HG03060 (cell line): ENCODE measurements around the gene CRBN.

Experiments
- ATAC-seq: cut with Tn5 transposase; IDR thresholded peaks from one replicate; pipeline ENCODE4 v1.9.1; 2021; ENCODE audit warnings: low read depth, moderate number of reproducible peaks; ENCODE audit not compliant: unreplicated experiment

Gene CRBN

DNA sequence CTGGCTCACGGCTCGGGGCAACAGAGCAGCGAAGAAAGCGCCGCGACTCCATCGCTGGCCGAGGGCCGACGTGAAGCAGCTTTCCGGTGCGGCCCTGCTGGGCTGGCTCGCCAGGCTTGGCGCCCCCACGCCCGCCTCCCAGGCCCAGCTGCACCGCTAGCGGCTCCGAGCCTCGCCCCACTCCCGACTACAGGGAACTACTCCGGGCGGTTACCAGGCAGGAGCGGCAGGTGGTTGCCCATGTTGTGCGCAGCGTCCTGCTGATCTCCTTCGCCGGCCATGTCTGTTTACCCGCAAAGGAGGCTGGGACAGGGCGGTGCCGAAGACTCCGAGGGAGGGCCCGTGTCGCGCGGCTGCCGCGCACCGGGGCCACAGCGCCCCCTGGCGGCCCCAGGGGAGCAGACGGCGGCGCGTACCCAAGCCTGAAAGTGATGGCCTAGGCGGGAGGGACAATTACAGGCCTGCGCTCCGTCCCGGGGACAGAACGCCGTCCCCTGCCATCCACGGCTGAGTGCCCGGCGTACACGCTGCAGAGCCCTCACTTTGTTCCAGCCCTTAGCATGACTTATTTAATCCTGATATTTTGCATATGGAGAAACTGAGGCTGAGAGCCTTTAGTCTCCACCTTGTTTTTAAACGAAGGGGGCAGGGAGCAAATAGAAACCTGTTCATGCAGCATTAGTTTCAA is at the start of gene CRBN:
CRBN (minus strand) TSS at position 285 of the 688 bp plus-strand sequence; CDS start at position 281, 4 bp downstream.
- ATAC-seq, result peak; percentile 95

DNA sequence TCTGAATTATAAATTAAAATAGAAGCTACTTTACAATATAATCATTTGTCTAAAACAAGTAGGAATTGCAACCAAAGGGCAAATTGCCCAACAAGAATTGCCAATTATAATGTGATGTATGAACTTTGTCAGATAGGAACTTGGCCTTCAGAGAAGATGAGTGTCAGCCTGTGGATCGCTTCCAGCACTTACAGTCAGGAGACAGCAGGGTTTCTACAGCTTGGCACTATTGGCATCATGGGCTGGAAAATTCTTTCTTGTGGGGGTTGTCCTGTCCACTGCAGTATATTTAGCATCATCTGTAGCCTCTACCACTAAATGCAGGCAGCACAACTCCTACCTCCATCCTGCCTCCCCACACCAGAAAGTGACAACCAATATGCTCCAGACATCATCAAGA is 48.1 kb upstream of the CRBN start:
- no peak for ATAC-seq

DNA sequence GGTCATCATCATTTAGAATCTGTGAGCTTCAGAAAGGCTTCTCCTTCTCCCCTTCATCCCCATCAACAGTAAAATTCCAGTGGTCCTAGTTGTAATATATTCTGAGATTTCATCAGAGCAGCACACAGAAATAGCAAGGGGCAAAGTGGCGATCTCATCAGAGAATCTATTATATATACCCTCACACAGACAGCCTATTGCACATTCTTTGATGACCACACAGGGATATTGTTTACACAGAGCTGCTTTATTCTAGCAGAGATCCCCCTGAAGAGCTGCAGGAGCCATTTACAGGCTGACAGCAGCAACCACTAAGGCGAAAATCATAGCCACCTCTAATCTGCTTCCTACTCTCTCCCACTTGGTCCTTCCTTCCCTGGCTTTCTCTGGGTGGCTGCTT is 42.0 kb upstream of the CRBN start:
- no peak for ATAC-seq

DNA sequence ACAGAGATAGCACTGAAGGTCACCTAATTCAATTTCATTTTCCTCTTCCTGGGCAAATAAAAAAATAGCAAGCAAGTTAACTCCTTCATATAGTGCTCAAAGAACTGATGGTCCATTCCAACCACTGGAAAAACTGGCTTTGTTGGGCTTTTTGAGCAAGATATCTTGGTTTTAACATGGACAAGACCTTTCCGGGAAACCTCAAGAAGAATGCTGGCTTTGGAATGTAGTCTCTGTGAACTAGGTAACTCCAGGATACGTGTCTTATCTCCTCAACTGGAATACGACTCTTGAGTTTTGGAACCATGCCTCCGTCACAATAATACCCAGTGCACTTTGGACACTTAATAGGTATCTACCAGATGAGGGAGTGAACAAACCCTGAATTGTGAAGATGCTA is 36.9 kb upstream of the CRBN start:
- no peak for ATAC-seq

DNA sequence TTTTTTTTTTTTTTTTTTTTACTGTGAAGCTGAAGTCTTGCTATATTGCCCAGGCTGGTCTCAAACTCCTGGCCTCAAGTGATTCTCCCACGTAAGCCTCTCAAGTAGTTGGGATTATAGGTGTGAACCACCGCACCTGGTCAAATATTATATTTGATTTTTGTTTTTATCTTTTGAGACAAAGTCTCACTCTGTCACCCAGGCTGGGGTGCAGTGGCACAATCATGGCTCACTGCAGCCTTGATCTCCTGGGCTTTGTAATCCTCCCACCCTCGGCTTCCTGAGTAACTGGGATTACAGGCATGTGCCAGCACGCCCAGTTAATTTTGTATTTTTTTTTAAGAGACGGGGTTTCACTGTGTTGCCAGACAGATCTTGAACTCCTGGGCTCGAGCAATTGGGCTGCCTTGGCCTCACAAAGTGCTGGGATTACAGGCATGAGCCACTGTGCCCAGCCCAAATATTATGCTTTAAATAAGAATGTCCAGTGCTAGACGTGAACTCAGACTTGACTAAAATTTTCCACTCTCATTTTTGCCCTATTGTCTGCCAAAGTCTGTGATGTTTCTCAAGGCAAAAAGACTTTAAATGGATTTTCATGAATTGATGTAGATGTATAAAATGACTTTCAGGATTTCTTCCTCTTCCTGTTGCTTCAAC is 33.4 kb upstream of the CRBN start:
- ATAC-seq, result no peak

DNA sequence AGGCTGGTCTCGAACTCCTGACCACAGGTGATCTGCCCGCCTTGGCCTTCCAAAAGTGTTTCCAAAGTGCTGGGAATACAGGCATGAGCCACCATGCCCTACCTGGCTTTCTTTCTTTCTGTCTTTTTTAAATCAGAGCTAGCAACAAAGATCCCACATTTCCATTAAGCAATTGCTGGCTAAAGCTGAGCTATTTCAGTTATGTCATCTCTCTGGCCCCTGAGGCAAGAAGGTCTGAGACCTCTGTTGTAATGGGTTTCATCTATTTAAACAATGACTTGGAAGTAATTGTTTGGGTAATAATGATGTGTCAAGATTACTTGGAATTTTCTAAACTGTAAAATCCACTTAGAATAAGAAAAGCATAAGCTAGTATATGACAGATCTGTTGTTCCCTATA is 30.2 kb upstream of the CRBN start:
- ATAC-seq, result no peak

DNA sequence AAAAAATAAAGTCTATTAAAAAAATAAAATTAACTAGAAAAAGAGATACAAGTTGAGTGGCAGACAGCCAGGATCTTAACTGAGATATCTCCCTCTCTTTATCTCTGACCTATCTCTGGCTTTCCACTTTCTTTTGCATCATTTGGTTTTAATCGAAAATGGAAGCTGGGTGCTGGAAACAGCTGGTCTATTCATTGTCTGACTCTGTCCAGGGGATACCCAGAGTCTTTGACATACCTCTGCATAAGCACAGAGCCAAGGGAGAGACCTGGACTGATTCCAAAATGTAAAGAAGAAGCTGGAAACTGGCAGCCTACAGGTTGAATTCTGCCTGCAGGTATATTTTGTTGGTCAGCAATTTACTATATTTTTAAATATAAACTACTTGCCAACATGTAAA is 29.6 kb upstream of the CRBN start:
- no peak for ATAC-seq

DNA sequence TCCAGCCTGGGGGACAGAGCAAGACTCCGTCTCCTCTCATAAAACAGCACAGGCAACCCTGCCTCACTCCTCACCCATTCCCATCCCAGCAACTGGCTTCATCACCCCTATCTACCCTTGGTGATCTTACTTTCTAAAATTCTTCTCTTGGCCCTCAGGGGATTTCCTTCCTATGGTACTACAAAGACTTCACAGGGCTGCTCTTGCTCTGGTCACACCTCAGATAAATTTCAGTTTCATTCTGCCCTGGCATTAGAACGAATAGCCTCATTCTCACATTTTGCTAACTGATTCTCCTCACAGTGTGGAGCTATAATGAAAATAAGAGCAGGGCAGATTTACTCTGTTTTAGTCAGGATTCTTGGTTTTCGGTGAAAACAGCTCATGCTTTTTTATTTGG is 22.1 kb upstream of the CRBN start:
- peak; percentile 91 for ATAC-seq

DNA sequence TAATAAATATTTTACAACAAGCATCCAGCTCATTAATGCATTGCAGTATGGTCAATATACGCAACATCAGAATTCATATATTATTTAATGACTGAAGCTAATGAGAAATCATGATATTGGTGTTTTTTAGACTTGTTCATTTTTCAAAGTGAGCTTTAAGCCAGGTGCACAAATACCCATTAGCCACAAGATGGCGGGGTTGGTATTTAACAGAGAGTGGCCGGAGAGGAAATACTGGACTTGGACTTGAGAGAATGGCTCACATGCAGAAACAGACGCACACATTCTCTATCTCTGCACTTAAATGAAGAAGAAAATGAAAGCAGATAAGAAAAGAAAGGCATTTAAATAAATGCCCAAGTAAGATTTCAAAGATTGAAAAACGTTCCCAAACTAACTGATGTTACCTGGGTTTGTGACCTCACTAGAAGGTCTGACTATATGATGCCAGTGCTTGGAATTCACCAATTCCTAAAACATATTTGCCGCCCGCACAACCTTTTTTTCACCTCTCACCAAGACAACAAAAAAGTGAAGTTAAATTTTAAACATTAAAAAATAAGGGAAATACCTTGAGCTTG is 21.2 kb upstream of the CRBN start:
- ATAC-seq, result peak; percentile 42

DNA sequence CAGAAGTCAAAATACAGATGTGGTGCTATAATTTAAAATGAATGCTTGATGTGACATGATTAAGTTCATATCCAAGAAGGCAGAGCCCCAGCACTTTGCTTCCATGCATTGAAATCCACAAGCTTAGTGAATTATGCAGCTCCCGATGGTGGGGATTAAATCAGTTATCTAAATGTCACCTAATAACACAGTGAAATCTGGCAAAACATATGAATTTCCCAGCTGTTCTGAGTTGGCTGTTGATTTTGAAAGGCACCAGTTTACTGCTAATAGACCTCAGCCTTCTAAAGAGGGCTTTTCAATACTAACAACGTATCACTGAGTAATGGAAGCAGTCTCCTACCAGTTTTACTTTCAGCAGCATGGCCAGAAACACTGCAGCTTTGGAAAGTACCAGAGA is 19.8 kb upstream of the CRBN start:
- no peak for ATAC-seq

DNA sequence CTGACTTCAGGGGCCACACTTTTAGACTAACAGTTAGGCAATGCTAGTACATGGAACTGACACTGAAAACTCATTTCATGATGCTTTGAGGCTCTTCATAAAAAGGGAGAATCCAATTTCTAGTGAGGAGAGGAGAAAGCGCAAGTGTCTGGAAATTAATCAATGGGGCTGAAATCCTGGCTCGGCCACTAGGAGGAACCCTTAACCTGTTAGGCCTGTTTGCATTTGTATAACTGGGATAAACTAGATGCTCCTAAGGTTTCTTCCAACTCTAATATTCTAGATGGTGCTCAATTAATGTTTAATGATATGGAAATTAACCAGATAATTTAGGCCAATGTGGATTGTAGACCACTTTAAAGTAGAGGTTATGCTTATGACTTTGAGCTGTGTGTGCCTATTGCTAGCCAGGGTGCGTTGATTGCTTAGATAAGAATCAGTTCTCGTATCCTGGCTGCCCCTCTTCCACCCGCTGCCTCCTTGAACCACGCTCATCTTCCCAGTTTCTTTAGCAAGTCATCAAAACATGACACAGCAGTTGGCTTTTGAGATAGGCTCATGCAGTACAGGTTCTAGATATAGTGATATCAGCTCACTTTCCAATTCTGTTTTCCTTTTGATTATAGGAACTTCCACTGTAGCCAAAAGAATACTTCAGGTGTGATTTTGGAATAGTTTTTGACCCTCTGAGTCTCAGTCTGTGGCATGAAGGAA is 16.8 kb upstream of the CRBN start:
- no peak for ATAC-seq

DNA sequence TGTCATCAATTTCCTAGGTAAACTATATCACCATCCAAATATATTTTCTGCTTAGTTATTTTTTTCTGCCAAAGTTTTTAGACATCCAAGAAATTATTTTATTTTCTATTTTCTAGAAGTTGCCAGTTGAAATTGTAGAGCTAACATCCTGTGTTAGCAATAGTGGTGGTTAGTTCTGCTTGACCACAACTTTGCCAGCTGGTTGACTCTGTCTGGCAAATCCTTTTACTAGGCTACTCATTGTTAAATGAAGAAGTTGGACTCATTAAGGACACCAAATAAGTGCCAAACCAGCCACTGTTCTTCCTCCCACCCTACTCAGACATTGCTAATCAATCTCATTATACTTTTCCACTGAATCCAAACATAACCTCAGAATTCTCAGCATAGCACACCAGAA is 15.4 kb upstream of the CRBN start:
- ATAC-seq, result no peak

DNA sequence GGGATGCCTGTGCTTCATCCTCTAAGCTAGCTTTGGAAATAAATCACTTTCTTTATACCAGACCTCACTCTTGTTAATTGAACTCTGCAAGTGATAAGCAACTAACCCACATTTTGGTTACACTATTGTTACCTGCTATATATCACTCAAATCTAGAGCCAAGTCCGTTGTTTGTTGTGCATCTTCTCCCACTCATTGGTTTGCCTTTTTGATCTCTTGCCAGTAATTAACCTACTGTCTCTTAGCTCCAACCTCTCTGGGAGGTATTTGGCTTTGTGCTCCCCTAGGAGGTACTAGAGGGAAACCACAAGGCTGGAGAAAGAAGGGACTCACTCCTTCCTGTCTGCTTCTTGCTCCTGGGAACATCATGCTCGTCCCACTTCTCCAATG is 12.8 kb upstream of the CRBN start:
- no peak for ATAC-seq

DNA sequence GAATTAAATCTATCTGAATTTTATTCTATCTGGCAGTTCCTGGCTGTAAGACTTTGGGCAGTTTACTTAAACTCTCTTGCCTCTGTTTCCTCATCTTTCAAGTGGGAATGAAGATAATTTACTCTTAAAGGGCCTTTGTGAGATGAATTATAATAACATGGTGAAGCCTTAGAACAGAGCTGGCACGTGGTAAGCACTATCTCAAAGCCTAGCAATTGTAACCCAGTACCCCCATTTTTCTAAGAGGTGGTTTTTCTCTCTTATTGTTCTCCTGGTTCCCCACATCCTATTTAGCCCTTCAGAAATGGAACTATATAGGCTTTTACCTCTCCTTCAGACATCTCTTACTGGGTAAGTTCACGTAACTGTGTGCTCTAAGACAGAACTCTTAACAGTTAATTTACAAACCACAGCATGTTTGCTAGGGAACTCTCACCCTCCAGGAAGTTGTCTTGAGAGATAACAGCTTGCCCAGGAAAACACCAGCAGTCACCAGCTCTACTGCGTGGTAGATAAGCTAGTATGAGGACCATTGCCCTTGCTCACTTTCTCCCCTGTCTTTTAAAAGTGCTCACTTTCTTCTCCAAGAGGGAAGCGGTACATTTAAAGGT is 12.3 kb upstream of the CRBN start:
- no peak for ATAC-seq

DNA sequence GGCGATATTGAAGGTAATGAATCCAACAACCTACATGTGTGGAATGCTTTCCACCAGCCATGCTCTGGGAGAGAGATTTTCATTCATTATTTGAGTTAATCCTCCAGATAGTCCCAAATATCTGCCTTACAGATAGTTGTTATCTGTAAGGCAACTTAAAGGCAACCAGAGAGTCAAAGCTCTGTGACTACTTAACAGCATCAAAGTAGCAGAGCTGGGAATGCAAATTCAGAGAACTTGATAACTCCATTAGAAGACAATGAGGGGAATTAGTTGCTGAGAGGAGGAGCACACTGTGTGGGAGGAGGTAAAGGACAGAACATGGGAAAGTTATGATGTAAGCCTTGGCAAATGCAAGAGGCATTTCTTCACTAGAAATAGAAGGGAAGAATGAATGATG is 10.5 kb upstream of the CRBN start:
- no peak for ATAC-seq

DNA sequence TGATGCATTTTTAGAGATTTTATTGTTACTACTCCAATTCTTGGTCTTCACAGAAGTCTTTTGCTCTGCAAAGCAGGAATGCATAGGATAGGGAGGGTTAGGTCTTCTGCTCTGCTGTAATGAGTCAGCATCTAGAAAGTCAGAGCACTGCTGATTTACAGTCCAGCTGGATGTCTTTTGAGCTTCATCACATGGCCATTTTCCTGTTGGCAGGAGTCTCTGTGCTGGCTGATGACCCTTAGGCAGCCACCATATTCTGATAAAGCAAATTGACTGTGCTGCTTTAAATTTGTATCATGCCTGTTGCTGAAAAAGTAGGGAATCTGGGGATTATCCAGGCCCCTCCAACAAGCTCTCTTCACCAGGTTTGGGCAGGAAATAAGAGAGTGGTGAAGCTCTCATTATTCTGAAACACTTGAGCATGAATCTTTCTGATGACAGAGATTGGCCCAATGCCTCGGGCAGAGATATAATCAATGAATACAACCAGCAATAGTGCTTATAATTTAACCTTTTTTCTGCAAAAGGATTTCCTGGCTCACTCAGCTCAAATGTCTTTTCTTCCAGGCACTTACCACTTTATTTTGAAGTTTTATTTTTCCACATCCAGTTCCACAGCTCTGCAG is 9.7 kb upstream of the CRBN start:
- no peak for ATAC-seq

DNA sequence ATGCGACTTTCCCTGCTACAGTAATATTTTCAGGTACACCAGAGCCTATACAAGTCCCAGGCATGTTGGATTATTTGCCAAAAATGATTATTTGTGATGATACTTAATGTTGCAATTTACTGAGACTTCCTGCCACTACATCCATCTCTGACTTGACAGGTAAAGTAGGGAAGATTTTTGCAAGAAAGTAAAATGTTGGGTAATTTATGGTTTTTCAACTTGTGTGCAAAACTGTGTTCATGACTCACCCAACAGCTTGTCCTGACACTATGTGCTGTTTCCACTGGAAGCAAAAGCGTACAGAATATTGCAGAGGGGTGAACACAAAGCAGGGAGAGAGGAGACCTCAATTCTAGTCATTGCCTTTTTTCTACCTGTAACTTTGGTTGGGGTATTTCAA is 5.4 kb upstream of the CRBN start:
- no peak for ATAC-seq

DNA sequence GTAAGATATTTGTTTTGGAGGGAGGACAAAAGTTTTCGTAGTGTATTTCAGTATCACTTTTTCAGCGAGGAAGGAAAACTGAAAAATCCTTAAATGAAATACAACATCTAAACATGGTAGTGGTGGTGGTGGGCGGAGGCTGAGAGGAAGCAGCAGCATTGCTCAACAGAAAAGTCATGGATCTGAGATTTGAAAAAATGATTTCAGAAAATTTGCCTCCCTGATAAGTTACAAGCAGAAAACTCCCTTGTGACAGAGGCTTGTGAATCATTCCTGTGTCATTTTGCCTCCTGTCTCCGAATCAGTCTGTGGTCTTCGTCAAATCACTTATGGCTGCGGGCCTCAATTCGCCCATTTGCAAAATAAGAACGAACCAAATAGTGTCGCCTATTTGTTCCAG is 965 bp upstream of the CRBN start:
- ATAC-seq, result no peak

DNA sequence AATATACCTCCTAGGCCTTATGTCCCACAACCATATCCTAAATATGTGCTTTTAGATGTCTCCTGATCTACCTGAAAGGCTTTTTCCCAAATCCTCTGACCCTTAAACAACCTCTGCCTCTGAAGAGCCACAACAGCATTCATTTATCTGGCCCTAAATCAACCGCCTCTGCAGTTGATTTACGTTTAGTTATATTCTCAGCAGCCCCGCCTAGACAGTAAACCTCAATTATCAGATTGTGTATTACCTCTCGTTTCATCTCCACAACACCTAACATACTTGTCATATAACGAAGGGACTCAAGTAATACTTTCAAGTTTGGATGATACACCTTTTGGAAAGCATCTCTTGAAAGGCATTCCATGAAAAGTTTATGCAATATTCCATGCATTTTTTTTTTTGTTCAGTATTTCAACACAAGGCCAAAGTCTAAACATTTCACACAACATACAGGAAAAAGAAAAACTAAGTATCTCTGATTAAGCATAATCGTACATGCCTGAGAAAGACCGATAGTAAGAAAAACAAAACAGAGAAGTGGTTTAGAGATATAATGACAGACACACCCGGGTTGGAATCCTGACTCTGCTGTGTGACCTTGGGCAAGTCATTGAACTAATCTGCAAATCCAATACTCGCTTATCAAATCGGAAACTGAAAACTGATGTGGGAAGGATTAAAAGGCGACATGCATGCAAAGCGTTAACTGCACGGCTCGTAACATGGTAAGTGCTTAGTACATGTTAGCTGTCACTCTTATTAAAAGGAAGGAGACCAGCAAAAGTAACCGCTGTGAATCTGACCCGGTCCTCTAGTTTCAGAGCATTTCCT is 778 bp downstream of the CRBN start:
- ATAC-seq, result no peak
